Gastrocnemius medialis (tissue), 4 donors: ENCODE data around the gene PIH1D2. TPM values are rescaled to one million over a fixed set of nuclear protein-coding genes. Genes with fewer than 3 reads are reported as not detected.

Source experiments
- ATAC-seq, 2 donors: fragments of 150-250 bp; one replicate each; pipeline ENCODE4 v1.9.1; 2016
- DNase-seq, 2 donors: peaks; one replicate each; pipeline ENCODE4 v3.0.0-alpha.2; 2019
- H3K27ac ChIP-seq, 4 donors: fragments of 200-600 bp; sonication (generic); 1 replicate in 1 of 4; 2 replicates in 3 of 4; pipeline ENCODE4 v1.5.1; 2016 to 2018; ENCODE audit warnings: mild to moderate bottlenecking in 2 of 4, moderate library complexity in 1 of 4
- H3K27me3 ChIP-seq, 3 donors: fragments of 200-600 bp; sonication (generic) in 2 of 3; 1 replicate in 1 of 3; 2 replicates in 2 of 3; pipeline versions ENCODE4 v1.5.1 to v1.6.0; 2016 to 2019; ENCODE audit warnings: mild to moderate bottlenecking in 1 of 3, moderate library complexity in 1 of 3
- H3K36me3 ChIP-seq, 2 donors: fragments of 200-600 bp; sonication (generic) in 1 of 2; one replicate each; pipeline ENCODE4 v1.5.1; 2017 to 2018
- H3K4me1 ChIP-seq, 2 donors: fragments of 200-600 bp; sonication (generic) in 1 of 2; one replicate each; pipeline ENCODE4 v1.5.1; 2016 to 2017; ENCODE audit warnings: mild to moderate bottlenecking in 2 of 2
- H3K4me3 ChIP-seq, 4 donors: fragments of 200-600 bp; sonication (generic) in 3 of 4; 1 replicate in 1 of 4; 2 replicates in 3 of 4; pipeline ENCODE4 v1.5.1; 2016 to 2019; ENCODE audit warnings: mild to moderate bottlenecking in 2 of 4
- H3K9me3 ChIP-seq, 3 donors: fragments of 200-600 bp; sonication (generic) in 2 of 3; 1 replicate in 1 of 3; 2 replicates in 2 of 3; pipeline ENCODE4 v1.5.1; 2016 to 2019
- POLR2A ChIP-seq, 2 donors: fragments of 450-650 bp; IDR thresholded peaks; one replicate each; pipeline ENCODE4 v1.6.1; 2017; ENCODE audit warnings: antibody characterized with exemption in 2 of 2, mild to moderate bottlenecking in 2 of 2, moderate library complexity in 2 of 2
- in situ Hi-C, 4 donors: fragments of 200-750 bp; cut with MboI; loops; one replicate each; pipeline versions ENCODE4 v1.15.0 to v1.8.0; 2017; ENCODE audit warnings: low sequenced_read_pairs in 4 of 4
- intact Hi-C: fragments of 100-400 bp; cut with DNase I; formaldehyde crosslinking; loops from one replicate; pipeline ENCODE4 v1.15.1; 2023; ENCODE audit warnings: low total_unique reads
- total RNA-seq, 4 donors: library from RNA; depleted of rRNA; stranded (reverse); fragments of >200 nt; gene quantifications; one replicate each; pipeline versions ENCODE4 v1.1.0 to v1.2.3, GENCODE V29; 2016
- TF ChIP-seq, protein P1 (sequence below), 5 experiments: fragments of 450-650 bp in 3 of 5; fragments of 200-600 bp in 2 of 5; sonication (generic) in 2 of 5; IDR thresholded peaks in 4 of 5; conservative IDR thresholded peaks in 1 of 5; 1 replicate in 4 of 5; 2 replicates in 1 of 5; pipeline ENCODE4 v1.5.1; 2016 to 2019; ENCODE audit warnings: antibody characterized with exemption in 5 of 5, mild to moderate bottlenecking in 3 of 5, moderate library complexity in 3 of 5

Gene PIH1D2
- total RNA-seq, 4 donors from 2014 or later: 0.42 to 1.6 (median 0.92) TPM

DNA sequence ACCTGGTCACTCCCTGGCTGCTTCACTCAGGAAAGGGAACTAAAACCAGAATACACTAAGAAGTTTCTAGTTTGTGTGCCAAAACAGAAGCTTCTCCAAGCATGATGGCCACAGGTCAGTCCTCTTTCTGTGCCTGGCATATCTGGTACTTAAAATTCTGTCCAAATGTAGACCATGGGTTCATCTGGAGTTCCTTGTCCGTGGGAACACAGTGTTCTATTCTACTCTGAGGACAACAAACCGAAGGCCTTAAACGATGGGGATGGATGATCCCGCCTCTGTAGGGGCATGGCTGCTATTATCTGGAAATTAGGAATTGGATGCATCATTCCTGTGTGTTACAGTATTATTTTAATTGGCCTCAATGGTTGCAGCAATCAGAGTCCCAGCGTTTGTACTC is 54.8 kb downstream of the PIH1D2 start:
- Histone ChIP-seq H3K36me3 (peaks cover 0 to 4% of the 10 kb centered on the region in 2 donors), H3K4me1 (peaks cover 6 to 21% of the 10 kb centered on the region in 2 donors), H3K27me3 (no peaks in the 10 kb centered on the region), H3K27ac (peak overlapping the region in 2 of 4 donors; percentile 69 to 80), H3K4me3 (no peak overlapping the region), H3K9me3 (no peaks in the 10 kb centered on the region)
- TF ChIP-seq POLR2A (IDR thresholded peaks at IDR 0.05): no peak
- TF ChIP-seq, protein P1, sequence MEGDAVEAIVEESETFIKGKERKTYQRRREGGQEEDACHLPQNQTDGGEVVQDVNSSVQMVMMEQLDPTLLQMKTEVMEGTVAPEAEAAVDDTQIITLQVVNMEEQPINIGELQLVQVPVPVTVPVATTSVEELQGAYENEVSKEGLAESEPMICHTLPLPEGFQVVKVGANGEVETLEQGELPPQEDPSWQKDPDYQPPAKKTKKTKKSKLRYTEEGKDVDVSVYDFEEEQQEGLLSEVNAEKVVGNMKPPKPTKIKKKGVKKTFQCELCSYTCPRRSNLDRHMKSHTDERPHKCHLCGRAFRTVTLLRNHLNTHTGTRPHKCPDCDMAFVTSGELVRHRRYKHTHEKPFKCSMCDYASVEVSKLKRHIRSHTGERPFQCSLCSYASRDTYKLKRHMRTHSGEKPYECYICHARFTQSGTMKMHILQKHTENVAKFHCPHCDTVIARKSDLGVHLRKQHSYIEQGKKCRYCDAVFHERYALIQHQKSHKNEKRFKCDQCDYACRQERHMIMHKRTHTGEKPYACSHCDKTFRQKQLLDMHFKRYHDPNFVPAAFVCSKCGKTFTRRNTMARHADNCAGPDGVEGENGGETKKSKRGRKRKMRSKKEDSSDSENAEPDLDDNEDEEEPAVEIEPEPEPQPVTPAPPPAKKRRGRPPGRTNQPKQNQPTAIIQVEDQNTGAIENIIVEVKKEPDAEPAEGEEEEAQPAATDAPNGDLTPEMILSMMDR (IDR thresholded peaks at IDR 0.05 in 4 of 5, conservative IDR thresholded peaks at IDR 0.05 in 1 of 5): no peak
- ATAC-seq: peak in 1 of 2 donors; percentile 31
- intact Hi-C loops (no loop called here), in situ Hi-C loops (no loop called here)
- no peak for DNase-seq

Other genes with a start within 250 kb of the PIH1D2 start
- 10 to 100 TPM; 10.3 to 22.5 (median 14.9) TPM for gene ALG9, start 202.4 kb downstream of the PIH1D2 start, total RNA-seq
- gene FDXACB1, start 194.9 kb downstream of the PIH1D2 start, total RNA-seq: under 1 TPM; 0.11 to 0.91 (median 0.29) TPM
- gene CFAP68, start 194.5 kb downstream of the PIH1D2 start, total RNA-seq: 10 to 100 TPM in 2 of 4 donors, 1 to 10 TPM in 2; 8.2 to 20.9 (median 9.8) TPM
- gene CRYAB, start 162.2 kb downstream of the PIH1D2 start, total RNA-seq: 1,000 to 10,000 TPM in 2 of 4 donors, 100 to 1,000 TPM in 2; 763 to 2,291 (median 1,427) TPM
- gene HSPB2, start 161.3 kb downstream of the PIH1D2 start, total RNA-seq: 1 to 10 TPM in 3 of 4 donors, under 1 TPM in 1; 0.41 to 4.6 (median 2.4) TPM
- gene C11orf52, start 155.1 kb downstream of the PIH1D2 start, total RNA-seq: 10 to 100 TPM in 2 of 4 donors, 1 to 10 TPM in 2; 6.3 to 23.8 (median 11.9) TPM
- 10 to 100 TPM in 1 of 4 donors, 1 to 10 TPM in 3; 1.9 to 10.4 (median 5.0) TPM for gene DIXDC1, start 136.7 kb downstream of the PIH1D2 start, total RNA-seq
- gene DLAT, start 48.6 kb downstream of the PIH1D2 start, total RNA-seq: 100 to 1,000 TPM in 1 of 4 donors, 10 to 100 TPM in 3; 60.1 to 117 (median 67.8) TPM
- gene NKAPD1, start 282 bp upstream of the PIH1D2 start, total RNA-seq: 10 to 100 TPM in 2 of 4 donors, 1 to 10 TPM in 2; 4.0 to 10.5 (median 9.0) TPM
- 10 to 100 TPM; 60.3 to 93.2 (median 69.4) TPM for gene TIMM8B, start 12.7 kb upstream of the PIH1D2 start, total RNA-seq
- 100 to 1,000 TPM; 170 to 261 (median 202) TPM for gene SDHD, start 12.9 kb upstream of the PIH1D2 start, total RNA-seq
- 10 to 100 TPM in 1 of 4 donors, 1 to 10 TPM in 2, under 1 TPM in 1; 0.58 to 11.7 (median 6.8) TPM for gene IL18, start 90.1 kb upstream of the PIH1D2 start, total RNA-seq
- 1 to 10 TPM in 1 of 4 donors, under 1 TPM in 2, not detected in 1; 0.62 to 2.1 (median 0.68) TPM for gene TEX12, start 93.4 kb upstream of the PIH1D2 start, total RNA-seq
- 1 to 10 TPM; 2.9 to 5.8 (median 4.2) TPM for gene BCO2, start 101.5 kb upstream of the PIH1D2 start, total RNA-seq
- 10 to 100 TPM; 23.4 to 81.5 (median 38.5) TPM for gene PTS, start 152.4 kb upstream of the PIH1D2 start, total RNA-seq
- not detected for gene PLET1, start 186.8 kb upstream of the PIH1D2 start, total RNA-seq